Endothelial cell of umbilical vein (primary cell): ENCODE results near the gene LIMK2. TPM values are rescaled to one million over a fixed set of nuclear protein-coding genes. Genes with fewer than 3 reads are reported as not detected.
"Not testable (repeated sequence)": the region's sequence is repeated elsewhere in the genome, so short reads cannot be mapped to it uniquely, and the experiment has no call there.

ENCODE experiments used
- BruUV-seq: library from RNA; stranded (reverse); fragments of 400-500 nt; replicated peaks from 2 replicates; lab custom pipeline; 2021; lab: Mats Ljungman, UMichigan
- CTCF ChIA-PET: fragments of 300-600, 350-600 bp; sonication (Branson Sonifier 250); formaldehyde crosslinking; loops from one replicate; lab custom pipeline; 2021; ENCODE audit warnings: antibody characterized with exemption, inconsistent platforms; lab: Charles Lee
- POLR2A ChIA-PET: fragments of 300-600, 350-600 bp; sonication (Branson Sonifier 250); formaldehyde crosslinking; loops from one replicate; lab custom pipeline; 2021; ENCODE audit warnings: antibody characterized with exemption, inconsistent platforms; lab: Charles Lee
- DNase-seq: peaks from one replicate; pipeline ENCODE4 v3.0.0-alpha.2; 2011; ENCODE audit warnings: low read depth, low spot score
- FAIRE-seq: peaks from 2 replicates; lab custom pipeline; 2011; peaks lifted over from hg19 to GRCh38; lab: Jason Lieb, UNC
- H2AFZ ChIP-seq: 2 replicates; pipeline ENCODE4 v1.6.0; 2012; ENCODE audit warnings: low read depth, low read length, control low read depth, inconsistent platforms
- H3K27ac ChIP-seq: 2 replicates; pipeline ENCODE4 v1.5.1; 2011; ENCODE audit warnings: low read depth, mild to moderate bottlenecking, control low read depth, low read length, moderate library complexity; ENCODE audit not compliant: insufficient read depth
- H3K27me3 ChIP-seq, 2 experiments: 2 replicates each; pipeline versions ENCODE4 v1.6.0 to v1.6.1; 2011; ENCODE audit warnings: low read length in 2 of 2, mixed read lengths in 1 of 2; ENCODE audit not compliant: control insufficient read depth in 2 of 2, insufficient read depth in 2 of 2
- H3K36me3 ChIP-seq, 2 experiments: 2 replicates in 1 of 2; 3 replicates in 1 of 2; pipeline ENCODE4 v1.5.1; 2011; ENCODE audit warnings: low read length in 2 of 2, mild to moderate bottlenecking in 1 of 2, moderate library complexity in 1 of 2; ENCODE audit not compliant: control insufficient read depth in 2 of 2, insufficient read depth in 2 of 2; ENCODE audit errors: extremely low read depth in 1 of 2
- H3K4me1 ChIP-seq: 3 replicates; pipeline ENCODE4 v1.5.1; 2011; ENCODE audit warnings: mild to moderate bottlenecking, low read length; ENCODE audit not compliant: control insufficient read depth, insufficient read depth; ENCODE audit errors: extremely low read depth
- H3K4me2 ChIP-seq: 2 replicates; pipeline ENCODE4 v1.6.1; 2011; ENCODE audit warnings: low read length, control low read depth, mixed read lengths; ENCODE audit not compliant: insufficient read depth
- H3K4me3 ChIP-seq, 3 experiments: fragments of 200-600 bp in 1 of 3; sonication (generic), shearing (Covaris generic) in 1 of 3; replicated peaks in 1 of 3; 2 replicates each; pipeline ENCODE4 v1.5.1; 2011 to 2016; ENCODE audit warnings: control low read depth in 3 of 3, low read length in 3 of 3, mild to moderate bottlenecking in 2 of 3, inconsistent platforms in 1 of 3, low read depth in 1 of 3, moderate library complexity in 1 of 3; ENCODE audit not compliant: insufficient read depth in 1 of 3
- H3K79me2 ChIP-seq: 2 replicates; pipeline ENCODE4 v1.6.0; 2012; ENCODE audit warnings: low read length, inconsistent platforms; ENCODE audit not compliant: control insufficient read depth, insufficient read depth
- H3K9ac ChIP-seq: replicated peaks from 2 replicates; pipeline ENCODE3; 2011; ENCODE audit warnings: low read length, control low read depth; ENCODE audit not compliant: insufficient read depth; ENCODE audit errors: extremely low read depth
- H3K9me1 ChIP-seq: replicated peaks from 3 replicates; pipeline ENCODE4 v1.6.0; 2011; ENCODE audit warnings: mild to moderate bottlenecking, low read length; ENCODE audit not compliant: control insufficient read depth, insufficient read depth; ENCODE audit errors: extremely low read depth
- H3K9me3 ChIP-seq: replicated peaks from 2 replicates; pipeline ENCODE4 v1.5.1; 2012; ENCODE audit warnings: low read length, inconsistent platforms; ENCODE audit not compliant: control insufficient read depth, insufficient read depth
- H4K20me1 ChIP-seq: replicated peaks from 2 replicates; pipeline ENCODE3; 2011; ENCODE audit warnings: mild to moderate bottlenecking, low read length; ENCODE audit not compliant: control insufficient read depth, insufficient read depth; ENCODE audit errors: extremely low read depth
- FOS ChIP-seq: IDR thresholded peaks from 2 replicates; pipeline ENCODE4 v1.6.1; 2011; ENCODE audit warnings: mild to moderate bottlenecking, low read length, moderate library complexity, borderline replicate concordance; ENCODE audit not compliant: insufficient read depth
- dilution Hi-C: fragments of 300-500 bp; cut with MboI; formaldehyde crosslinking; loops from one replicate; pipeline ENCODE4 v1.15.0; 2019; ENCODE audit warnings: low sequenced_read_pairs; ENCODE audit not compliant: extremely low pct_ligation_motif_present
- intact Hi-C: fragments of 100-400 bp; cut with micrococcal nuclease; formaldehyde crosslinking; loops from one replicate; pipeline ENCODE4 v1.10.0; 2022
- polyA plus RNA-seq, 4 experiments: library from polyadenylated mRNA; depleted of rRNA in 3 of 4; stranded (reverse) in 3 of 4; unstranded in 1 of 4; fragments of >200 nt; gene quantifications; 2 replicates each; pipeline versions ENCODE4 v1.2.1 to v1.2.3, GENCODE V29; 2011 to 2012; ENCODE audit warnings: missing spikeins in 1 of 4
- total RNA-seq: library from RNA; stranded (reverse); gene quantifications from 2 replicates; pipeline ENCODE4 v1.2.3, GENCODE V29; 2021

LIMK2 gene
- total and polyA plus RNA-seq, 2 donors (not counting 3 experiments of a cell fraction or from before 2014, with no cell fraction given): 23.2 to 76.7 TPM

GRCh38 chr22:31170971-31171370, 41.1 kb upstream of the LIMK2 start:
- H3K36me3 ChIP-seq: peaks cover 0 to 3% of the 10 kb centered on the region in 2 experiments
- POLR2A ChIA-PET: no interaction called here
- no peak overlapping the region for H3K9ac ChIP-seq
- no peaks in the 10 kb centered on the region for H3K9me3 ChIP-seq
- dilution Hi-C loops: no loop called here
- DNase-seq (no peak), FAIRE-seq (no peak)
- H3K27ac ChIP-seq: no peak overlapping the region
- peaks cover 68% of the 10 kb centered on the region for H3K79me2 ChIP-seq
- H3K4me3 ChIP-seq: no peak overlapping the region
- H2AFZ ChIP-seq: no peak overlapping the region
- intact Hi-C loops: no loop called here
- BruUV-seq: no TSS peak
- H3K27me3 ChIP-seq: no peaks in the 10 kb centered on the region
- no peaks in the 10 kb centered on the region for H4K20me1 ChIP-seq
- peaks cover 29% of the 10 kb centered on the region for H3K4me1 ChIP-seq
- no peak for TF ChIP-seq FOS
- no peak overlapping the region for H3K4me2 ChIP-seq
- CTCF ChIA-PET: no interaction called here
- H3K9me1 ChIP-seq: peaks cover 3% of the 10 kb centered on the region

- H3K79me2 ChIP-seq: peaks cover 65% of the 10 kb centered on the region
- POLR2A ChIA-PET, BruUV-seq, H3K27ac ChIP-seq, H3K36me3 ChIP-seq, H3K9me3 ChIP-seq, FAIRE-seq, H4K20me1 ChIP-seq, H3K4me2 ChIP-seq, H3K27me3 ChIP-seq, H3K4me3 ChIP-seq, DNase-seq, dilution Hi-C loops, H2AFZ ChIP-seq, intact Hi-C loops, H3K9ac ChIP-seq, H3K9me1 ChIP-seq, CTCF ChIA-PET: not testable (repeated sequence)
- peaks cover 29% of the 10 kb centered on the region for H3K4me1 ChIP-seq
These were observed 40.4 kb upstream of the LIMK2 start for GRCh38 chr22:31171734-31172133.
